ENCODE data around the gene INPP5J.
"Not testable (repeated sequence)": the region's sequence is repeated elsewhere in the genome, so short reads cannot be mapped to it uniquely, and the experiment has no call there.

Gene INPP5J

GRCh38 chr22:31107894-31108218 lies 14.9 kb upstream of the INPP5J start:
- peak overlapping the region; percentile 60 to 74 for H3K4me3 ChIP-seq (ENCODE audit: low read depth in 1 of 2, low read length in 1 of 2)
- H3K27me3 ChIP-seq: peaks cover 20% of the 10 kb centered on the region
- H3K4me1 ChIP-seq (ENCODE audit: control insufficient read depth in 1 of 2, insufficient read depth in 1 of 2, low read depth in 1 of 2, low read length in 1 of 2): peaks cover 10 to 12% of the 10 kb centered on the region in 2 experiments
- no peaks in the 10 kb centered on the region for H3K36me3 ChIP-seq
- H3K9me3 ChIP-seq: no peaks in the 10 kb centered on the region
- no peak for TF ChIP-seq CTCF (IDR thresholded peaks at IDR 0.05)
- H3K27ac ChIP-seq: peak overlapping the region; percentile 50

GRCh38 chr22:31112547-31113091 lies 10.1 kb upstream of the INPP5J start:
- not testable (repeated sequence) for H3K36me3 ChIP-seq; H3K27ac ChIP-seq; H3K9me3 ChIP-seq; H3K4me1 ChIP-seq (ENCODE audit: control insufficient read depth in 1 of 2, insufficient read depth in 1 of 2, low read depth in 1 of 2, low read length in 1 of 2); H3K27me3 ChIP-seq; H3K4me3 ChIP-seq (ENCODE audit: low read depth in 1 of 2, low read length in 1 of 2)

DNA sequence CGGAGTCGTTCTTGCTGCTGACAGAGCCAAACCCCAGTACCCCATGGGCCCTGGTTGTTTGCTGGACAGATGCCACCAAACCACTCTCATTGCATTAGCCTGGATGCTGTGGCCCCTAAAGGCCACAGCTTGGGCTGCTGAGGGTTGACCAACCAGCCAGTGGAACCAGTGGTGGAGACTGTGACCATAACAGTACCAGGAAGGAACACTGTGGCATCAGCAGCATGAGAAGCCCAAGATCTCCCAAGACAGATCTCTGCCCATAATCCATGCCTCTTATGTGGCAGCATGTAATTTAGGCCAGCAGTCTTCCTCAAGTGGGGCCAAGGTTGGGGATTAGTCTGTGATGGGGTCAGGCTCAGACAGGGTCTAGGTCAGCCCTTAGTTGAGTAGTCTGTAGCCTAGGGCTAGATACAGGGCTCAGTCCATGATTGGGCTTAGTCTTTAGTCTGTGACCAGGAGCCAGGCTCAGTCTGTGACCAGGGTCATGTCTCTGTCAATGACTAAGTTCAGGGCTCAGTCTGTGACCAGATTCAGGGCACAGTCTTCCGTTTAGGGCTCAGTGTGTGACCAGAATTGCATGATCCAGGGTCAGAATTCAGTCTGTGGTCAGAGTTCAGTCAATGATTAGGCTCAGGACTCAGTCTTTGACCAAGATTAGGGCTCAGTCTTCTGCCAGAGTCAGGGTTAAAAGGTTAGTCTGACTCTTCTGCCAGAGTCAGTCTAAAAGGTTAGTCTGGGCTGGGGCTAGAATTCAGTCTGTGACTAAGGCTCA lies 4.5 kb upstream of the INPP5J start:
- no peak for TF ChIP-seq CTCF (IDR thresholded peaks at IDR 0.05)
- Histone ChIP-seq H3K36me3 (no peaks in the 10 kb centered on the region), H3K27me3 (no peaks in the 10 kb centered on the region), H3K4me1 (ENCODE audit: control insufficient read depth in 1 of 2, insufficient read depth in 1 of 2, low read depth in 1 of 2, low read length in 1 of 2) (no peaks in the 10 kb centered on the region), H3K27ac (no peak overlapping the region), H3K9me3 (no peaks in the 10 kb centered on the region), H3K4me3 (ENCODE audit: low read depth in 1 of 2, low read length in 1 of 2) (no peak overlapping the region)

DNA sequence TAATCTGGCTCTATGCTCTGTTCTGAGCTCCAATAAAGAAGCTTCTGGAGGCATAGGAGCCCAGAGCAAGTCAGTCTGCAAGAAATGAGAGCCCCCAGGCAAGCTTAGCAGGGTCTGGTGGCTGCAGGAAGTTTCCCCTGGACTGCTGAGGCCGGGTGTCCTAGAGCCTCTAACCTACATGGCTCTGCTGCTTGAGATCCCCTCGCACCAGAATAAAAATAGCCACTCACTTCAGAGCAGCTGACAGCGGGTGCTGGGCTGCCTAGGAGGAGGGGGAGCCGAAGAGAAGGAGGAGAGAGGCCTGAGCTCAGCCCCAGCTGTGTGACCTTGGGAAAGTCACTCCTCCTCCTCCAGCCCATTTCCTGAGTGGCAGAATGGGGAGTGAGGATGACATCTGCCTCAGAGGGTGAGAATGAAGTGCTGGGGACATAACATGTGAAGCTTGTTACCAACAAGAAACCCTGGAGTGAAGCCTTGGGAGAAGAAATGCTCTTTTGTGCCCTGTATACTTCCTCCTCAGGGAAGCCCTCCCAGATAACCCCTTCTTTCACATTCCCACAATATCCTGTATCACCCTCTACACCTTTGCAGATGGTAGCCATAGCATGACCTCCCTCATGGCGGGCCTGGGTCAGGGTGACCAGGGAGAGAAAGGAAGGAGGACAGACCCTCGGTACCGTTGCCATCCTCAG lies 3.6 kb upstream of the INPP5J start:
- no peaks in the 10 kb centered on the region for H3K36me3 ChIP-seq
- no peak for TF ChIP-seq CTCF (IDR thresholded peaks at IDR 0.05)
- H3K27ac ChIP-seq: no peak overlapping the region
- H3K9me3 ChIP-seq: no peaks in the 10 kb centered on the region
- H3K4me1 ChIP-seq (ENCODE audit: control insufficient read depth in 1 of 2, insufficient read depth in 1 of 2, low read depth in 1 of 2, low read length in 1 of 2): no peaks in the 10 kb centered on the region
- H3K27me3 ChIP-seq: no peaks in the 10 kb centered on the region
- no peak overlapping the region for H3K4me3 ChIP-seq (ENCODE audit: low read depth in 1 of 2, low read length in 1 of 2)

DNA sequence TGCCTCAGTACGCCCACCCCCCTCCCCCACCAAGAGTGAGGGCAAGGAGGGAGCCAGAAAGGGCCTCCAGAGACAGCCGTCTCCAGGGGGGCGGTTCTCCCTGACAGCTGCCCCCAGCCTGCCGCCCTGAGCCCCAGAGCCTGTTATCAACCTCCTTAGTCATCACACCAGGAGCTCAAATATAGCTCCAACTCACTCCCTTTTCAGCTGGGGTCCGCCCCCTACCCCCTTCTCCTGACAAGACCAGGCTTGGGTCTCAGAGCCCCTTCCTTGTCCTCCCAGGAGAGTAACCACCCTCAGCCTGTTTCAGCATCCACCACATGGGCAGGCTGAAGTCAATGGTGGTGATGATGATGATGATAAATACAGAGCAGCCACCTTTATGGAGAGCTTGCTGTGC lies 2.5 kb upstream of the INPP5J start:
- Histone ChIP-seq H3K27ac (no peak overlapping the region), H3K27me3 (no peaks in the 10 kb centered on the region), H3K4me3 (ENCODE audit: low read depth in 1 of 2, low read length in 1 of 2) (no peak overlapping the region), H3K4me1 (ENCODE audit: control insufficient read depth in 1 of 2, insufficient read depth in 1 of 2, low read depth in 1 of 2, low read length in 1 of 2) (no peaks in the 10 kb centered on the region), H3K9me3 (no peaks in the 10 kb centered on the region), H3K36me3 (no peaks in the 10 kb centered on the region)
- TF ChIP-seq CTCF (IDR thresholded peaks at IDR 0.05): no peak

- Histone ChIP-seq H3K36me3 (no peaks in the 10 kb centered on the region), H3K27me3 (no peaks in the 10 kb centered on the region), H3K4me1 (ENCODE audit: control insufficient read depth in 1 of 2, insufficient read depth in 1 of 2, low read depth in 1 of 2, low read length in 1 of 2) (no peaks in the 10 kb centered on the region), H3K27ac (no peak overlapping the region), H3K9me3 (no peaks in the 10 kb centered on the region), H3K4me3 (ENCODE audit: low read depth in 1 of 2, low read length in 1 of 2) (no peak overlapping the region)
- no peak for TF ChIP-seq CTCF (IDR thresholded peaks at IDR 0.05)
Measured at GRCh38 chr22:31120642-31121041, 2.1 kb upstream of the INPP5J start.

Data from neutrophil (primary cell).